ENCODE measurements around the gene ENTPD8. TPM values are rescaled to one million over a fixed set of nuclear protein-coding genes. Genes with fewer than 3 reads are reported as not detected.

ENTPD8 gene
- polyA plus RNA-seq, 2 donors, result 0.04 to 0.05 TPM

- no peaks in the 10 kb centered on the region for H3K9me3 ChIP-seq (ENCODE audit: control insufficient read depth in 2 of 2, insufficient read depth in 1 of 2, low read depth in 1 of 2, low read length in 1 of 2)
- H3K36me3 ChIP-seq (ENCODE audit: control insufficient read depth in 2 of 2, insufficient read depth in 2 of 2, low read length in 1 of 2), result peaks cover 0 to 7% of the 10 kb centered on the region in 2 donors
- peak overlapping the region; percentile 51 to 55 for H3K4me3 ChIP-seq (ENCODE audit: low read depth in 1 of 2, low read length in 2 of 2)
- WGBS, 2 donors, result 10 to 18% methylated on average over 67 to 88 of the region's 88 CpGs
- H3K27me3 ChIP-seq (ENCODE audit: control insufficient read depth in 1 of 2, insufficient read depth in 2 of 2, low read length in 2 of 2), result no peaks in the 10 kb centered on the region
- peaks cover 3 to 23% of the 10 kb centered on the region in 2 donors for H3K4me1 ChIP-seq (ENCODE audit: control insufficient read depth in 2 of 2, insufficient read depth in 2 of 2, low read length in 1 of 2)
- peak overlapping the region; percentile 15 to 72 for H3K27ac ChIP-seq (ENCODE audit: low read depth in 2 of 2, low read length in 1 of 2)
These were observed 17.3 kb upstream of the ENTPD8 start for GRCh38 chr9:137458194-137459151.

DNA sequence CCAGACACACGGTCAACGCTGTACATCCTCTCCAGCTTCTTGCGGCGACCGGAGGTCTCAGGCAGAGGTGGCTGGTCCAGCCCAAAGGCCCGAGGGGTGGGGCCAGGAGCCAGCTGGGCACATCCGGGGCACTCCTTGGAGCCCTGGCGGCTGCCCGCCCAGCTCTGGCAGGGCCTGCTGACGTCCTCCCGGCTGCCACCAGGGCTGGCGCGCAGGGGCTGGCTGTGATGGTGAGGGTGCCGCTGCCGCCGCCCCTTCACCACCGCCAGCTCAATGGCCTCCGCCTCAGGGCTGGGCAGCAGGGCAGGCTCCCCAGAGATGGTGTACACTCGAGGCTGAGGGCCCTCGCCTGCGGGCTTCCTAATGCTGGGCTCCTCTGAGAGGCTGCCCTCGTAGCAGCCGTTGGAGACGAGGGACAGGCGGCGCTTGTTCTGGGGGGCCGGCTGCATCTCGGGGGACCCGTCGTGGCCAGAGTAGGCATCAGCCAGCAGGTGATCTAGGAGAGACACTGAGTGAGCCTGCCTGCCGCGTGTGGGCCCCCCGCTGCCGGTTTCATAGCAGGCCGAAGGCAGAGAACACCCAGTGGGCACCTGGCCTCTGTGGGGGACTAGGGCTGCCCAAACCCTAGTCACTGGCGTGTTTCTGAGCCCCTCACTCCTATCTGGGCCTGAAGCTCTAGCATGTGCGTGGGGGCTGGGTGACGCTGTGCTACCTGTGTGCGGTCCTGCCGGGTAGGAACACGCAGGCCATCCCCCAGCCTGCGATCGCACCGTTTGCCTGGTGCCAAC is 16.4 kb upstream of the ENTPD8 start:
- Histone ChIP-seq H3K27me3 (ENCODE audit: control insufficient read depth in 1 of 2, insufficient read depth in 2 of 2, low read length in 2 of 2) (no peaks in the 10 kb centered on the region), H3K4me1 (ENCODE audit: control insufficient read depth in 2 of 2, insufficient read depth in 2 of 2, low read length in 1 of 2) (peaks cover 5 to 23% of the 10 kb centered on the region in 2 donors), H3K36me3 (ENCODE audit: control insufficient read depth in 2 of 2, insufficient read depth in 2 of 2, low read length in 1 of 2) (peaks cover 0 to 7% of the 10 kb centered on the region in 2 donors), H3K4me3 (ENCODE audit: low read depth in 1 of 2, low read length in 2 of 2) (no peak overlapping the region), H3K9me3 (ENCODE audit: control insufficient read depth in 2 of 2, insufficient read depth in 1 of 2, low read depth in 1 of 2, low read length in 1 of 2) (no peaks in the 10 kb centered on the region), H3K27ac (ENCODE audit: low read depth in 2 of 2, low read length in 1 of 2) (peak overlapping the region in 1 of 2 donors; percentile 9)
- WGBS, 2 donors, result 85 to 87% methylated on average over 44 of the region's 44 CpGs

- Histone ChIP-seq H3K9me3 (ENCODE audit: control insufficient read depth in 2 of 2, insufficient read depth in 1 of 2, low read depth in 1 of 2, low read length in 1 of 2) (no peaks in the 10 kb centered on the region), H3K27me3 (ENCODE audit: control insufficient read depth in 1 of 2, insufficient read depth in 2 of 2, low read length in 2 of 2) (no peaks in the 10 kb centered on the region), H3K36me3 (ENCODE audit: control insufficient read depth in 2 of 2, insufficient read depth in 2 of 2, low read length in 1 of 2) (peaks cover 0 to 7% of the 10 kb centered on the region in 2 donors), H3K27ac (ENCODE audit: low read depth in 2 of 2, low read length in 1 of 2) (peak overlapping the region in 1 of 2 donors; percentile 9), H3K4me3 (ENCODE audit: low read depth in 1 of 2, low read length in 2 of 2) (no peak overlapping the region), H3K4me1 (ENCODE audit: control insufficient read depth in 2 of 2, insufficient read depth in 2 of 2, low read length in 1 of 2) (peaks cover 5 to 23% of the 10 kb centered on the region in 2 donors)
- 86 to 92% methylated on average over 10 of the region's 10 CpGs for WGBS, 2 donors
These were observed 15.8 kb upstream of the ENTPD8 start for GRCh38 chr9:137456864-137457405.

- Histone ChIP-seq H3K36me3 (ENCODE audit: control insufficient read depth in 2 of 2, insufficient read depth in 2 of 2, low read length in 1 of 2) (peaks cover 0 to 5% of the 10 kb centered on the region in 2 donors), H3K9me3 (ENCODE audit: control insufficient read depth in 2 of 2, insufficient read depth in 1 of 2, low read depth in 1 of 2, low read length in 1 of 2) (no peaks in the 10 kb centered on the region), H3K27me3 (ENCODE audit: control insufficient read depth in 1 of 2, insufficient read depth in 2 of 2, low read length in 2 of 2) (no peaks in the 10 kb centered on the region), H3K27ac (ENCODE audit: low read depth in 2 of 2, low read length in 1 of 2) (no peak overlapping the region), H3K4me1 (ENCODE audit: control insufficient read depth in 2 of 2, insufficient read depth in 2 of 2, low read length in 1 of 2) (peaks cover 5 to 23% of the 10 kb centered on the region in 2 donors), H3K4me3 (ENCODE audit: low read depth in 1 of 2, low read length in 2 of 2) (no peak overlapping the region)
- 82 to 86% methylated on average over 12 of the region's 12 CpGs for WGBS, 2 donors
These were observed 15.1 kb upstream of the ENTPD8 start for GRCh38 chr9:137456061-137456863.

- H3K27me3 ChIP-seq (ENCODE audit: control insufficient read depth in 1 of 2, insufficient read depth in 2 of 2, low read length in 2 of 2), result no peaks in the 10 kb centered on the region
- no peaks in the 10 kb centered on the region for H3K9me3 ChIP-seq (ENCODE audit: control insufficient read depth in 2 of 2, insufficient read depth in 1 of 2, low read depth in 1 of 2, low read length in 1 of 2)
- WGBS, 2 donors, result 83 to 85% methylated on average over 18 of the region's 18 CpGs
- no peak overlapping the region for H3K4me3 ChIP-seq (ENCODE audit: low read depth in 1 of 2, low read length in 2 of 2)
- H3K36me3 ChIP-seq (ENCODE audit: control insufficient read depth in 2 of 2, insufficient read depth in 2 of 2, low read length in 1 of 2), result peaks cover 0 to 5% of the 10 kb centered on the region in 2 donors
- H3K4me1 ChIP-seq (ENCODE audit: control insufficient read depth in 2 of 2, insufficient read depth in 2 of 2, low read length in 1 of 2), result peaks cover 5 to 23% of the 10 kb centered on the region in 2 donors
- H3K27ac ChIP-seq (ENCODE audit: low read depth in 2 of 2, low read length in 1 of 2), result no peak overlapping the region
These were observed 14.3 kb upstream of the ENTPD8 start for GRCh38 chr9:137455359-137455991.

DNA sequence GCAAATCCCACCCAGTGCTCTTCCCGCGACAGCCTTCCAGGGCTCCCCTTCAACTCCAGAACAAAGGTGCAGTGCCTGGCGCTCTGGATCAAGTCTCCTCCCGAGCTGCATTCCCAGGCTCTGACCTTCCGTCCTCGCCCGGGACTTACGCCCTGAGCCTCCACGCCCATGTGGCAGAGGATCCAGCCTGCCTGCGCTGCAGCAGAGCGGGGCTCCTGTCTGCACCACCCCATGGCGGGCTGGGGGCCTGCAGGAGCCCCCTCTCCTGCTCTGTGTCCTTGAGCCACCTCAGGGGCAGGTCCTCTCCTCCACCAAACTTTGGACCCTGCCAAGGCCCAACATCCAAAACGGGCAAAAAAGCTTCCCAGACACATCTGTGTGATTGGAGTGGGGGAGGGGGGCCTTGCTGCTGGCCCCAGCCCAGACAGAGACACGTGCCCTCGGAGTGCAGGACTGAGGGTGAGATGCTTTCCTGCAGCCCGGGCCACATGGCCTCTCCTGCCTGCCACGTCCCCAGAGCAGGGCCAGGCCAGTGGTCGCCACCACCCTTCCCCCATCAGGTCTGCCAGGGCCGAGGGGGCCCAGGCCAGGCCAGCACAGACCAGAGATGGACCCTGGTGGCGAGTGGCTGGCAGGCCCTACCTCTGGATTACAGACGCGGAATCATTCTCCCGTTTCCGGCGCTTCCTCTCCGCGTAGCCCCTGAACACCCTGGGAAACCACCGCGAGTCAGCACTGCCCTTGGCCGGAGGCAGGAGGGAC is 13.6 kb upstream of the ENTPD8 start:
- H3K4me3 ChIP-seq (ENCODE audit: low read depth in 1 of 2, low read length in 2 of 2), result peak overlapping the region; percentile 47 to 50
- peaks cover 5 to 20% of the 10 kb centered on the region in 2 donors for H3K4me1 ChIP-seq (ENCODE audit: control insufficient read depth in 2 of 2, insufficient read depth in 2 of 2, low read length in 1 of 2)
- H3K27me3 ChIP-seq (ENCODE audit: control insufficient read depth in 1 of 2, insufficient read depth in 2 of 2, low read length in 2 of 2), result no peaks in the 10 kb centered on the region
- H3K27ac ChIP-seq (ENCODE audit: low read depth in 2 of 2, low read length in 1 of 2), result peak overlapping the region; percentile 79 to 82
- WGBS, 2 donors, result 53 to 57% methylated on average over 30 of the region's 30 CpGs
- peaks cover 0 to 8% of the 10 kb centered on the region in 2 donors for H3K36me3 ChIP-seq (ENCODE audit: control insufficient read depth in 2 of 2, insufficient read depth in 2 of 2, low read length in 1 of 2)
- H3K9me3 ChIP-seq (ENCODE audit: control insufficient read depth in 2 of 2, insufficient read depth in 1 of 2, low read depth in 1 of 2, low read length in 1 of 2), result no peaks in the 10 kb centered on the region

- Histone ChIP-seq H3K4me1 (ENCODE audit: control insufficient read depth in 2 of 2, insufficient read depth in 2 of 2, low read length in 1 of 2) (peaks cover 5 to 18% of the 10 kb centered on the region in 2 donors), H3K27ac (ENCODE audit: low read depth in 2 of 2, low read length in 1 of 2) (peak overlapping the region; percentile 79 to 82)
These were observed 13.0 kb upstream of the ENTPD8 start for GRCh38 chr9:137454145-137454596.

GRCh38 chr9:137453643-137454081 is 12.5 kb upstream of the ENTPD8 start:
- 14 to 32% methylated on average over 24 to 25 of the region's 25 CpGs for WGBS, 2 donors
- peaks cover 4 to 13% of the 10 kb centered on the region in 2 donors for H3K36me3 ChIP-seq (ENCODE audit: control insufficient read depth in 2 of 2, insufficient read depth in 2 of 2, low read length in 1 of 2)
- H3K27me3 ChIP-seq (ENCODE audit: control insufficient read depth in 1 of 2, insufficient read depth in 2 of 2, low read length in 2 of 2), result no peaks in the 10 kb centered on the region
- H3K4me3 ChIP-seq (ENCODE audit: low read depth in 1 of 2, low read length in 2 of 2), result peak overlapping the region; percentile 32 to 48
- no peaks in the 10 kb centered on the region for H3K9me3 ChIP-seq (ENCODE audit: control insufficient read depth in 2 of 2, insufficient read depth in 1 of 2, low read depth in 1 of 2, low read length in 1 of 2)
- no peak overlapping the region for H3K27ac ChIP-seq (ENCODE audit: low read depth in 2 of 2, low read length in 1 of 2)
- peaks cover 5 to 17% of the 10 kb centered on the region in 2 donors for H3K4me1 ChIP-seq (ENCODE audit: control insufficient read depth in 2 of 2, insufficient read depth in 2 of 2, low read length in 1 of 2)

More at GRCh38 chr9:137454145-137454596, 13.0 kb upstream of the ENTPD8 start:
- no peaks in the 10 kb centered on the region for H3K27me3 ChIP-seq (ENCODE audit: control insufficient read depth in 1 of 2, insufficient read depth in 2 of 2, low read length in 2 of 2)
- peak overlapping the region; percentile 47 to 50 for H3K4me3 ChIP-seq (ENCODE audit: low read depth in 1 of 2, low read length in 2 of 2)
- 16 to 19% methylated on average over 18 to 22 of the region's 24 CpGs for WGBS, 2 donors
- no peaks in the 10 kb centered on the region for H3K9me3 ChIP-seq (ENCODE audit: control insufficient read depth in 2 of 2, insufficient read depth in 1 of 2, low read depth in 1 of 2, low read length in 1 of 2)
- H3K36me3 ChIP-seq (ENCODE audit: control insufficient read depth in 2 of 2, insufficient read depth in 2 of 2, low read length in 1 of 2), result peaks cover 3 to 10% of the 10 kb centered on the region in 2 donors
